ENCODE data around the gene CILP2. TPM values are rescaled to one million over a fixed set of nuclear protein-coding genes. Genes with fewer than 3 reads are reported as not detected.

The CILP2 gene
- total RNA-seq, 1 experiment from 2014 or later, result 2.0 TPM

GRCh38 chr19:19537075-19538048, 703 bp upstream of the CILP2 start:
- Histone ChIP-seq H3K9me3 (ENCODE audit: low read length) (no peaks in the 10 kb centered on the region), H3F3A (ENCODE audit: low read length, unreplicated experiment) (no peaks in the 10 kb centered on the region), H3K9ac (ENCODE audit: low read length) (no peak overlapping the region), H3K36me3 (ENCODE audit: low read depth, low read length) (no peaks in the 10 kb centered on the region), H3K4me3 (ENCODE audit: low read length) (peak overlapping the region; percentile 59; the same call in 1 of the 2 replicates), H3K79me2 (ENCODE audit: low read length) (no peaks in the 10 kb centered on the region), H4K20me1 (ENCODE audit: low read length) (no peaks in the 10 kb centered on the region), H3K9me2 (replicated peaks; ENCODE audit: low read length) (no peaks in the 10 kb centered on the region), H2AFZ (ENCODE audit: low read length) (no peak overlapping the region), H3K4me1 (ENCODE audit: insufficient read depth, low read length) (peaks cover 9% of the 10 kb centered on the region; the same call in 1 of the 2 replicates), H3K27me3 (ENCODE audit: low read length) (no peaks in the 10 kb centered on the region), H3K4me2 (ENCODE audit: low read length) (peak overlapping the region; percentile 79), H3K27ac (ENCODE audit: low read length) (no peak overlapping the region)
- ATAC-seq, result no peak
- intact Hi-C loops (cut with micrococcal nuclease), result loop anchor here (10.0 kb wide), 1 partner anchor 417 kb away; no protein-coding TSS in a partner anchor
- CTCF ChIA-PET, result no interaction called here
- BruUV-seq (replicated peaks), result no TSS peak
- no peak for TF ChIP-seq EZH2 (IDR thresholded peaks at IDR 0.05; ENCODE audit: low read length, unreplicated experiment)
- TF ChIP-seq EZH2phosphoT487 (IDR thresholded peaks at IDR 0.05; ENCODE audit: borderline replicate concordance, low read length), result no peak
- TF ChIP-seq CTCF (conservative IDR thresholded peaks at IDR 0.05; ENCODE audit: low read depth, low read length), result no peak
- peak; percentile 19 for DNase-seq
- POLR2A ChIA-PET (ENCODE audit: unreplicated experiment), result no interaction called here

GRCh38 chr19:19538785-19539166, 711 bp downstream of the CILP2 start:
- Histone ChIP-seq H3K27me3 (ENCODE audit: low read length) (no peaks in the 10 kb centered on the region), H3K9me2 (replicated peaks; ENCODE audit: low read length) (no peaks in the 10 kb centered on the region), H3F3A (ENCODE audit: low read length, unreplicated experiment) (no peaks in the 10 kb centered on the region), H3K27ac (ENCODE audit: low read length) (no peak overlapping the region), H3K4me3 (ENCODE audit: low read length) (peak overlapping the region; percentile 59; the same call in 1 of the 2 replicates), H4K20me1 (ENCODE audit: low read length) (no peaks in the 10 kb centered on the region), H3K36me3 (ENCODE audit: low read depth, low read length) (no peaks in the 10 kb centered on the region), H3K9ac (ENCODE audit: low read length) (no peak overlapping the region), H3K9me3 (ENCODE audit: low read length) (no peaks in the 10 kb centered on the region), H3K79me2 (ENCODE audit: low read length) (no peaks in the 10 kb centered on the region), H3K4me2 (ENCODE audit: low read length) (peak overlapping the region; percentile 79; the same call in 1 of the 2 replicates), H3K4me1 (ENCODE audit: insufficient read depth, low read length) (peaks cover 9% of the 10 kb centered on the region; the same call in 1 of the 2 replicates), H2AFZ (ENCODE audit: low read length) (no peak overlapping the region; the same call in 1 of the 2 replicates)
- DNase-seq, result no peak
- no TSS peak for BruUV-seq (replicated peaks)
- intact Hi-C loops (cut with micrococcal nuclease), result loop anchor here (10.0 kb wide), 1 partner anchor 416 kb away; no protein-coding TSS in a partner anchor
- no peak for ATAC-seq
- ChIA-PET POLR2A (ENCODE audit: unreplicated experiment) (no interaction called here), CTCF (no interaction called here)
- TF ChIP-seq CTCF (conservative IDR thresholded peaks at IDR 0.05; ENCODE audit: low read depth, low read length), result no peak
- TF ChIP-seq EZH2 (IDR thresholded peaks at IDR 0.05; ENCODE audit: low read length, unreplicated experiment), result no peak
- TF ChIP-seq EZH2phosphoT487 (IDR thresholded peaks at IDR 0.05; ENCODE audit: borderline replicate concordance, low read length), result no peak

- no peak overlapping the region for H3K9ac ChIP-seq (ENCODE audit: low read length)
- intact Hi-C loops (cut with micrococcal nuclease), result loop anchor here (10.0 kb wide), 1 partner anchor 415 kb away; no protein-coding TSS in a partner anchor
These were observed 1.6 kb downstream of the CILP2 start for GRCh38 chr19:19539698-19540063.

More at GRCh38 chr19:19539698-19540063, 1.6 kb downstream of the CILP2 start:
- no peaks in the 10 kb centered on the region for H3K9me3 ChIP-seq (ENCODE audit: low read length)
- BruUV-seq (replicated peaks), result no TSS peak
- ATAC-seq (no peak), DNase-seq (no peak)
- no peak overlapping the region for H3K27ac ChIP-seq (ENCODE audit: low read length)
- ChIA-PET POLR2A (ENCODE audit: unreplicated experiment) (no interaction called here), CTCF (no interaction called here)
- H3K4me1 ChIP-seq (ENCODE audit: insufficient read depth, low read length), result peaks cover 9% of the 10 kb centered on the region; the same call in 1 of the 2 replicates
- no peak overlapping the region for H3K4me3 ChIP-seq (ENCODE audit: low read length)
- H4K20me1 ChIP-seq (ENCODE audit: low read length), result no peaks in the 10 kb centered on the region
- H3K27me3 ChIP-seq (ENCODE audit: low read length), result no peaks in the 10 kb centered on the region
- H3K36me3 ChIP-seq (ENCODE audit: low read depth, low read length), result no peaks in the 10 kb centered on the region
- H3K9me2 ChIP-seq (replicated peaks; ENCODE audit: low read length), result no peaks in the 10 kb centered on the region
- no peak overlapping the region for H2AFZ ChIP-seq (ENCODE audit: low read length)
- TF ChIP-seq EZH2 (IDR thresholded peaks at IDR 0.05; ENCODE audit: low read length, unreplicated experiment) (no peak), CTCF (conservative IDR thresholded peaks at IDR 0.05; ENCODE audit: low read depth, low read length) (no peak), EZH2phosphoT487 (IDR thresholded peaks at IDR 0.05; ENCODE audit: borderline replicate concordance, low read length) (no peak)
- H3F3A ChIP-seq (ENCODE audit: low read length, unreplicated experiment), result no peaks in the 10 kb centered on the region
- no peaks in the 10 kb centered on the region for H3K79me2 ChIP-seq (ENCODE audit: low read length)
- H3K4me2 ChIP-seq (ENCODE audit: low read length), result no peak overlapping the region

Data from PC-3 (cell line).